Measurements from ENCODE around the gene NTF4.

The NTF4 gene

GRCh38 chr19:49065905-49066512 lies 1.4 kb upstream of the NTF4 start:
- ATAC-seq, result peak; percentile 22
- no peak for TF ChIP-seq TSHZ2 (CRISPR knock-in tag; IDR thresholded peaks at IDR 0.05)
- no peak for TF ChIP-seq ZNF8 (CRISPR knock-in tag; IDR thresholded peaks at IDR 0.05)
- TF ChIP-seq GLIS3 (CRISPR knock-in tag; IDR thresholded peaks at IDR 0.05), result no peak
- no peak for TF ChIP-seq CSRNP3 (CRISPR knock-in tag; IDR thresholded peaks at IDR 0.05)
- TF ChIP-seq POU6F1 (CRISPR knock-in tag; IDR thresholded peaks at IDR 0.05; ENCODE audit: borderline replicate concordance, low read depth), result no peak
- no peak for TF ChIP-seq TCF4 (CRISPR knock-in tag; IDR thresholded peaks at IDR 0.05; ENCODE audit: borderline replicate concordance)
- TF ChIP-seq CREB5 (CRISPR knock-in tag; IDR thresholded peaks at IDR 0.05; ENCODE audit: low read depth), result no peak

- no peak for TF ChIP-seq RARB (CRISPR knock-in tag; IDR thresholded peaks at IDR 0.05)
- no peak for TF ChIP-seq TOX (CRISPR knock-in tag; IDR thresholded peaks at IDR 0.05; ENCODE audit: borderline replicate concordance)
- TF ChIP-seq SNAI2 (CRISPR knock-in tag; IDR thresholded peaks at IDR 0.05), result no peak
- no peak for TF ChIP-seq PPARA (CRISPR knock-in tag; IDR thresholded peaks at IDR 0.05; ENCODE audit: borderline replicate concordance)
- TF ChIP-seq CSRNP3 (CRISPR knock-in tag; IDR thresholded peaks at IDR 0.05), result no peak
- TF ChIP-seq ESRRG (CRISPR knock-in tag; IDR thresholded peaks at IDR 0.05), result no peak
- TF ChIP-seq POU6F1 (CRISPR knock-in tag; IDR thresholded peaks at IDR 0.05; ENCODE audit: borderline replicate concordance, low read depth), result no peak
- no peak for TF ChIP-seq TCF4 (CRISPR knock-in tag; IDR thresholded peaks at IDR 0.05; ENCODE audit: borderline replicate concordance)
- TF ChIP-seq TSHZ2 (CRISPR knock-in tag; IDR thresholded peaks at IDR 0.05), result no peak
- no peak for TF ChIP-seq CSDC2 (CRISPR knock-in tag; IDR thresholded peaks at IDR 0.05)
- TF ChIP-seq CREB5 (CRISPR knock-in tag; IDR thresholded peaks at IDR 0.05; ENCODE audit: low read depth), result no peak
- TF ChIP-seq BACH2 (CRISPR knock-in tag; IDR thresholded peaks at IDR 0.05; ENCODE audit: borderline replicate concordance), result no peak
- ATAC-seq, result peak; percentile 23
These were observed 489 bp downstream of the NTF4 start for GRCh38 chr19:49064029-49064629.

Data from SK-N-SH treated with all-trans-retinoic acid at 6 μM for 48 hours (cell line).